GM18499 (cell line): Measurements from ENCODE around the gene SHTN1.

Experiments used
- ATAC-seq: cut with Tn5 transposase; IDR thresholded peaks from one replicate; pipeline ENCODE4 v1.9.1; 2021; ENCODE audit warnings: moderate number of reproducible peaks; ENCODE audit not compliant: insufficient read depth, unreplicated experiment

SHTN1 gene, protein sequence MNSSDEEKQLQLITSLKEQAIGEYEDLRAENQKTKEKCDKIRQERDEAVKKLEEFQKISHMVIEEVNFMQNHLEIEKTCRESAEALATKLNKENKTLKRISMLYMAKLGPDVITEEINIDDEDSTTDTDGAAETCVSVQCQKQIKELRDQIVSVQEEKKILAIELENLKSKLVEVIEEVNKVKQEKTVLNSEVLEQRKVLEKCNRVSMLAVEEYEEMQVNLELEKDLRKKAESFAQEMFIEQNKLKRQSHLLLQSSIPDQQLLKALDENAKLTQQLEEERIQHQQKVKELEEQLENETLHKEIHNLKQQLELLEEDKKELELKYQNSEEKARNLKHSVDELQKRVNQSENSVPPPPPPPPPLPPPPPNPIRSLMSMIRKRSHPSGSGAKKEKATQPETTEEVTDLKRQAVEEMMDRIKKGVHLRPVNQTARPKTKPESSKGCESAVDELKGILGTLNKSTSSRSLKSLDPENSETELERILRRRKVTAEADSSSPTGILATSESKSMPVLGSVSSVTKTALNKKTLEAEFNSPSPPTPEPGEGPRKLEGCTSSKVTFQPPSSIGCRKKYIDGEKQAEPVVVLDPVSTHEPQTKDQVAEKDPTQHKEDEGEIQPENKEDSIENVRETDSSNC

DNA sequence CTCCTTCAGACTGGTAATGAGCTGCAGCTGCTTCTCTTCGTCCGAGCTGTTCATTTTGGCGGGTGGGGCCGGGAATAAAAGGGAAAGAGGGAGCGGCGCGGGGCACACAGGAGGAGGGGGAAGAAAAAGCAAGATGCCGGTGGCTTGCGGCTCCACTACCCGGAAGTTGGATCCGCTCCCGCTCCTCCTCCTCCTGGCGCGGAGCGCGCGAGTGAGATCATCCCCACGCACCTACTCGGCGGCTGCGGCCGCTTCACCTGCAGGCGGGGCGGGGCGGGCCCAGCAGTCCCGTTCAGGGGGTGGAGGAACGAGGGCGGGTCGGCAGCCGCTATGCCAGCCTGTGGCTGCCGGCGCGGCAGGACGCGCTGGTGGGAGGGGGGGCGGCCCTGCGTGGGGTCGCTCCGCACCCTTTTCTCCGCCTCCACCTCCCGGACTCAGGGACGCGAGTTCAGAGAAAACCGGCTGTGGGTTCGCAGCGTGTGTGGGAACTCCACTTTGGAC lies at the start of gene SHTN1:
TSS of gene SHTN1 (minus strand) at position 162 of the 501 bp plus-strand sequence. CDS start at position 54, 108 bp downstream.
- no peak for ATAC-seq

- no peak for ATAC-seq
Measured at GRCh38 chr10:117053482-117053881, 48.5 kb upstream of the SHTN1 start.

DNA sequence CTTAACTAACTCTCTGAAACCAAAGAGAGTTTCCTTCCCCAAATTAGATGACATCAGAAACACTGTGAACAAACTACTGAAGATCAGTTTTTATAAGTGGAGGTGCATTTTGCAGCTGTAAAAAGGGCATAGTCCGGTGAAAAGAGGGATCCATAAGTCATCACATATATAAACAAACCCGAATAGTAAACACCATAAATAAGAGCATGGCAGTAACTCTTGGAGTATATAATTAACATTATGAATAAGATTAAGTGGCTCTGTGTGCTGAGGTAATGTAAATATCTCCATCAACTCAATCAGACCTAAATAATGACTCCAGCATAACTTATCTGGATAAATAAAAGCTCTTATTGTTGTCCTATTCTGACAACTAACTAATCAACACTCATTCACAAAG lies 43.0 kb upstream of the SHTN1 start:
- no peak for ATAC-seq

DNA sequence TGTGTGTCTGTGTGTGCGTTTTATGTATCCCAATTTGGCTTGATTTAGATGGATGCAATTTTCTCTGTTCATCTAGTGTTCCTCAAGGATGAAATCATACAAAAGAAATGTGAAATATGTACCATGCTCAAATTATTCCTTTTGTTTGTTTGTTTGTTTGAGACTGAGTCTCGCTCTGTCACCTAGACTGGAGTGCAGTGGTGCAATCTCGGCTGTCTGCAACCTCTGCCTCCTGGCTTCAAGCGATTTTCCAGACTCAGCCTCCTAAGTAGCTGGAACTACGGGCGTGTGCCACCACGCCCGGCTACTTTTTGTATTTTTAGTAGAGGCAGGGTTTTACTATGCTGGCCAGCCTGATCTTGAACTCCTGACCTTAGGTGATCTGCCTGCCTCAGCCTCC lies 11.3 kb upstream of the SHTN1 start:
- ATAC-seq, result no peak

DNA sequence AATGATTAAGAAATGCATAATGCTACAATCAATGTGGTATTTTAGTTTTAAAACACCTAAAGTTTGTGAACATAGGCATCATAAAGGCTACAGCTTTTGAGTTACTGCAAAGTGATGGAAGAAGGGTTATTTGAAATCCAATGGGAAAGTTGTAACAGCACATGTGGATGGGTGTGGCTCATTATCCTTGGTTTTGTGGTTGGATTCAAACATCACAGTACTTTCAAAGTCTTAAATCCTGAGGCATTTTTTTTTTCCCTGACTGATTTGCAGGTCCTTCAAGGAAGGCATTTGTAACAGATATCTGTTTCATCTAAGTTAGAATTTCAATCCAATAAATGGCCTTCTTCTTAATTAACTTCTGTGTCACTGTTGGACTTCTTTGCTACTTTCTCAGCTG lies 9.8 kb upstream of the SHTN1 start:
- no peak for ATAC-seq

- no peak for ATAC-seq
Measured at GRCh38 chr10:117007080-117007479, 2.1 kb upstream of the SHTN1 start.

- ATAC-seq, result no peak
Measured at GRCh38 chr10:117005527-117006055, 604 bp upstream of the SHTN1 start.

GRCh38 chr10:117004227-117005025 lies 561 bp downstream of the SHTN1 start:
- ATAC-seq, result no peak

- ATAC-seq, result no peak
Measured at GRCh38 chr10:117003336-117003735, 1.7 kb downstream of the SHTN1 start.

DNA sequence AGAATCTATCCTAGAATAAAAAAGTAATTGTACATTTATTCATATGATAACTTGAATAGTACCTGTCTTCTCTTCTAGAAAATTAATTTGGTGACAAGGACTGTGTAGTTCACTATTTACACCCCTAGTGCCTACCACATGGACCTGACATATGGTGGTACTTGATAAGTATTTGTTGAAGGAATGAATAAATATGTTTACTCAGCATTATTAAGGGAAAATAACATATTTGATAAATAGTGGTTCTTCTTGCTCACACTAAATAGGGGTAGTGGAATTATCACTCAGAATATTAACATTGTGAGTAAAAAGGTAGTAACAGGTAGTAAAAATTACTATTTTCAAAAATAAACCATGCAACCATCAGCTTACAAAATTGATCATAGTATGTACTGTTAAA lies 2.8 kb downstream of the SHTN1 start:
- no peak for ATAC-seq

- ATAC-seq, result no peak
Measured at GRCh38 chr10:117001144-117001543, 3.8 kb downstream of the SHTN1 start.

DNA sequence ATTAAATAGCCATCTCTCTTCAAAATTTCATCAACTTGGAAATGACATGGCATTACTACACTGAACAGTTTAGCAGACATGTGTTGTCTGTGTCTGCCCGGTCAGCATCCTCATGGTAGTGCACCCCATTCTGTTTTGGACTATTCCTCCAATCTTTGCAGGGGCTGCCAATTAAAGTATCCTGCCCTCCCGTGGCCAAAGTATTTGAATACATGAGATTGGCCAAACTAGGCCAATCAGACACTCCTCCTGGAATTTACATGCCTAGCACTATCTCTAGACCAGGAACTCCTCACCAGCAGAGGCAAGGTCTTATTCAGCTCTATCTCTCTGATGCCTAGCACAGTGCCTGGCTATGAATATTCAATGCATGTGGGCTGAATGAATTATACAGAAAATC lies 4.4 kb downstream of the SHTN1 start:
- no peak for ATAC-seq

DNA sequence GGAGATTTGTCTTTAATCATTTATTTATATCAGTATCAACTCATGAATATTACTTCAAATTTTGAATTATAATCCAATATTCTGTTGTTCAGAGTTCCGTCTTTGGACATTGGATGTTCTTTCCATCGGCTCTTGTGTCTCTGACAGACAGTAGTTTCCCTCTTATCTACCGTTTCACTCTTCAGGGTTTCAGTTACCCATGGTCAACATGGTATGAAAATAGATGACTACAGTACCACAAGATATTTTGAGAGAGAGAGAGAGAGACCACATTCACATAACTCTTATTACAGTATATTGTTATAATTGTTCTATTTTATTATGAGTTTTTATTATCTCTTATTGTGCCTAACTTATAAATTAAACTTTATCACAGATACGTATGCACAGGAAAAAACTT lies 6.8 kb downstream of the SHTN1 start:
- ATAC-seq, result no peak

- ATAC-seq, result no peak
Measured at GRCh38 chr10:116997015-116997414, 8.0 kb downstream of the SHTN1 start.

- ATAC-seq, result no peak
Measured at GRCh38 chr10:116995648-116996047, 9.3 kb downstream of the SHTN1 start.

GRCh38 chr10:116994113-116994890 lies 10.7 kb downstream of the SHTN1 start:
- no peak for ATAC-seq

- ATAC-seq, result no peak
Measured at GRCh38 chr10:116993610-116994009, 11.4 kb downstream of the SHTN1 start.

- no peak for ATAC-seq
Measured at GRCh38 chr10:116992183-116992582, 12.8 kb downstream of the SHTN1 start.

DNA sequence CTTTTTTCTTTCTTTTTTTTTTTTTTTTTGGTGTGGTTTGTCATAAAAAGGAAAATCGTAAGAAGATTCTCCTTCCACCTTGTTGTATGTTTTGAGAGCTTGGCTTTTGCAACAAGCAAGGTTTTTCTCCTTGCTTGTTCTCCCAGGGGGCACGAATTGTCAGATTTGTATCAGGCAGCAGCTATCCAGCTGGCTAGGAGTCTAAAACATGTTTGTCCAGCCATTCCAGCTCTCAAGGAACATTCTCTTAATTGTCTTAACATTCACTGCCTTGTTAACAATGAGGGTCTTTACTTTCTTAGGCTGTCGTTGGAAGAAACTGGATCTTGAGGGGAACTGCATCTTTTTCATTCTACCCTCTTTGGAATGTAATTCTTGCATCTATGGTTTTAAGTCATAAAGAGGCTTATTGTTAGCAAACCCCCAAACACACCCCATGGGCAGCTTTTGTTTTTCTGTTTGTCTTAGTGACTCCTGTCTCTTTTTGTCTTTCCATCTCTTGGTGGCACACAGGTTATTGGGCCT lies 14.6 kb downstream of the SHTN1 start:
- no peak for ATAC-seq

- no peak for ATAC-seq
Measured at GRCh38 chr10:116989439-116989838, 15.5 kb downstream of the SHTN1 start.
